ENCODE measurements around the gene MFSD2A. TPM values are rescaled to one million over a fixed set of nuclear protein-coding genes. Genes with fewer than 3 reads are reported as not detected.
A peak's percentile ranks its signal among the peaks of the same experiment; 100 is the strongest.

MFSD2A gene
- total RNA-seq, 1 experiment from 2014 or later = 19.9 TPM

GRCh38 chr1:39958403-39959200 is 3.7 kb downstream of the MFSD2A start:
- Histone ChIP-seq H3K56ac (ENCODE audit: insufficient read length, low read depth, low read length) (no peak overlapping the region), H3K23me2 (ENCODE audit: insufficient read length, low read depth, low read length, poor library complexity, severe bottlenecking) (peaks cover 11% of the 10 kb centered on the region), H4K91ac (ENCODE audit: insufficient read length, low read depth, low read length) (no peak overlapping the region), H3K9ac (ENCODE audit: extremely low read depth, insufficient read length, low read length) (no peak overlapping the region), H2BK5ac (ENCODE audit: insufficient read length, low read length) (no peak overlapping the region), H2BK15ac (ENCODE audit: low read depth, low read length) (no peak overlapping the region), H2BK12ac (ENCODE audit: insufficient read length, low read depth, low read length) (no peak overlapping the region), H4K8ac (replicated peaks; ENCODE audit: insufficient read length, low read depth, low read length) (no peak overlapping the region), H3K79me1 (ENCODE audit: insufficient read depth, low read depth, low read length, poor library complexity, severe bottlenecking) (no peaks in the 10 kb centered on the region), H3K18ac (ENCODE audit: insufficient read length, low read depth, low read length) (no peak overlapping the region), H3T11ph (ENCODE audit: low read length) (no peak overlapping the region), H2BK120ac (ENCODE audit: low read depth, low read length, poor library complexity, severe bottlenecking) (no peak overlapping the region), H3K4ac (ENCODE audit: low read depth, low read length) (no peak overlapping the region), H4K20me1 (ENCODE audit: control insufficient read depth, insufficient read depth, insufficient read length) (no peaks in the 10 kb centered on the region), H3K4me1 (ENCODE audit: insufficient read depth, low read length) (no peaks in the 10 kb centered on the region), H3K4me2 (ENCODE audit: insufficient read depth, insufficient read length, low read length) (no peak overlapping the region), H3K23ac (ENCODE audit: insufficient read length, low read depth, low read length) (no peak overlapping the region), H4K5ac (ENCODE audit: insufficient read length, low read depth, low read length) (no peak overlapping the region), H3K14ac (ENCODE audit: insufficient read depth, low read length) (no peak overlapping the region), H2BK20ac (ENCODE audit: low read depth, low read length, poor library complexity, severe bottlenecking) (no peak overlapping the region), H3K27ac (ENCODE audit: insufficient read length, low read depth, low read length) (no peak overlapping the region), H2AFZ (ENCODE audit: low read length) (no peak overlapping the region), H2AK5ac (ENCODE audit: insufficient read length, low read length) (no peak overlapping the region), H3K79me2 (ENCODE audit: insufficient read depth, low read length) (no peaks in the 10 kb centered on the region; the same call in 1 of the 2 replicates), H3K27me3 (ENCODE audit: insufficient read depth, low read length) (no peaks in the 10 kb centered on the region), H3K9me3 (ENCODE audit: control insufficient read depth, low read depth, low read length) (no peaks in the 10 kb centered on the region)
- Mint-ChIP-seq H3K27me3 (ENCODE audit: low read depth) (peaks cover 21% of the 10 kb centered on the region), H3K27ac (peak overlapping the region in 1 of 3 experiments; percentile 9; a peak in 1 of 7 replicates), H3K36me3 (ENCODE audit: insufficient read depth in 1 of 3, low read depth in 3 of 3) (peaks cover 24 to 48% (median 30%) of the 10 kb centered on the region in 3 experiments), H3K4me3 (no peak overlapping the region), H3K9me3 (no peaks in the 10 kb centered on the region), H3K4me1 (peaks cover 16% of the 10 kb centered on the region in 2 experiments)
- WGBS (ENCODE audit: extremely low coverage, insufficient read length, low lambda C conversion rate) = no CpG with 5 or more reads among the region's 7 CpGs
- no peak for TF ChIP-seq CTCF (conservative IDR thresholded peaks at IDR 0.05)
- DNase-seq = no peak

All from H9 (cell line).